PFSK-1 (cell line): ENCODE measurements around the gene RAPGEF3.

ENCODE experiments used
- POLR2AphosphoS5 ChIP-seq: IDR thresholded peaks from 2 replicates; pipeline ENCODE4 v1.6.1; 2012; ENCODE audit warnings: low read depth, mild to moderate bottlenecking, control low read depth, low read length, moderate library complexity
- SIN3A ChIP-seq: IDR thresholded peaks from 2 replicates; pipeline ENCODE4 v1.6.1; 2012; ENCODE audit warnings: mild to moderate bottlenecking, low read length, moderate library complexity, borderline replicate concordance; ENCODE audit not compliant: insufficient read depth

DNA sequence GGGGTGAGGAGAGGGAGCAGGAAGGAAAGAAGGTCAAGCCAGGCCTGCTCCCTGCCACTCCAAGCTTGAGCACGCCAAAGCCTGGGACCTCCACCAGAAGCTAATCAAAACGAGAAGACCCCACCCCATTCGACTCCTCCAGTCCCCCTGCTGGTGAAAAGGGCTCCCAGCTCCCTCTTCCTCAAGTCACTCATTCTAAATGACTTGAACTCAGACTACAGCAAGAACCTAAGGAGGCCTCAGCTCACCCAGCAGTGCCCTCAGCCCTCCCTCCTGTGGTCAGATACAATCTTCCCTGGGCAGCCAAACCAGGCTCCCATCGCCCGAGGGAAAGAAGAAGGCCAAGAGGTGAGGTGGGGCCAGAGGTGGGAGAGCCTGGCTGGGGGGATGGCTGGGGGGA is 43.6 kb upstream of the RAPGEF3 start:
- no peak for TF ChIP-seq SIN3A
- TF ChIP-seq POLR2AphosphoS5, result no peak
